MCF 10A (cell line): ENCODE measurements around the gene ARSG. TPM values are rescaled to one million over a fixed set of nuclear protein-coding genes. Genes with fewer than 3 reads are reported as not detected.

Source experiments
- BruUV-seq: library from RNA; stranded (reverse); fragments of 400-500 nt; replicated peaks from 2 replicates; lab custom pipeline; 2021; lab: Mats Ljungman, UMichigan
- CTCF ChIA-PET: fragments of 300-600 bp; sonication (Branson Sonifier 250); formaldehyde crosslinking; extraction: SDS; loops from one replicate; lab custom pipeline; 2021; ENCODE audit warnings: antibody characterized with exemption, inconsistent platforms; lab: Yijun Ruan, JAX
- POLR2A ChIA-PET: fragments of 300-600, 350-650 bp; sonication (Branson Sonifier 250); formaldehyde crosslinking; extraction: SDS; loops from one replicate; lab custom pipeline; 2020; ENCODE audit warnings: antibody characterized with exemption, inconsistent platforms; lab: Yijun Ruan, JAX
- DNase-seq: peaks from one replicate; pipeline ENCODE4 v3.0.0-alpha.2; 2018; ENCODE audit not compliant: unreplicated experiment
- H3K27ac Mint-ChIP-seq: one replicate; pipeline ENCODE4 v1.8.0; 2022; ENCODE audit warnings: mild to moderate bottlenecking, low read depth, mixed read lengths; ENCODE audit not compliant: unreplicated experiment
- H3K27me3 Mint-ChIP-seq: one replicate; pipeline ENCODE4 v1.8.0; 2022; ENCODE audit warnings: mixed read lengths; ENCODE audit not compliant: insufficient read depth, unreplicated experiment
- H3K36me3 Mint-ChIP-seq: one replicate; pipeline ENCODE4 v1.8.0; 2022; ENCODE audit warnings: mild to moderate bottlenecking, moderate library complexity, mixed read lengths; ENCODE audit not compliant: insufficient read depth, unreplicated experiment
- H3K4me1 Mint-ChIP-seq: one replicate; pipeline ENCODE4 v1.8.0; 2022; ENCODE audit warnings: mixed read lengths; ENCODE audit not compliant: insufficient read depth, unreplicated experiment
- H3K4me3 Mint-ChIP-seq: one replicate; pipeline ENCODE4 v1.8.0; 2022; ENCODE audit warnings: mild to moderate bottlenecking, moderate library complexity, mixed read lengths; ENCODE audit not compliant: unreplicated experiment
- H3K9me3 Mint-ChIP-seq: one replicate; pipeline ENCODE4 v1.8.0; 2022; ENCODE audit warnings: mixed read lengths; ENCODE audit not compliant: unreplicated experiment
- CTCF ChIP-seq: fragments of 200-600 bp; IDR thresholded peaks from one replicate; pipeline ENCODE4 v1.8.0; 2022; ENCODE audit warnings: antibody characterized with exemption, mild to moderate bottlenecking; ENCODE audit not compliant: unreplicated experiment
- intact Hi-C: fragments of 100-400 bp; cut with micrococcal nuclease; formaldehyde crosslinking; loops from 2 replicates; pipeline ENCODE4 v1.14.1; 2022
- total RNA-seq: library from RNA; stranded (reverse); gene quantifications from 2 replicates; pipeline ENCODE4 v1.2.3, GENCODE V29; 2022

Gene ARSG
- total RNA-seq, 1 experiment from 2014 or later: 5.9 TPM

- intact Hi-C loops: no loop called here
- DNase-seq: no peak
- Mint-ChIP-seq H3K4me3 (no peak overlapping the region), H3K27ac (no peak overlapping the region), H3K36me3 (peaks cover 31% of the 10 kb centered on the region), H3K9me3 (no peaks in the 10 kb centered on the region), H3K27me3 (no peaks in the 10 kb centered on the region), H3K4me1 (peaks cover 14% of the 10 kb centered on the region)
- TF ChIP-seq CTCF: no peak
- CTCF ChIA-PET: interaction anchor here (1.8 kb wide), 1 partner anchor 15 kb away, joined by 8 read pairs; no protein-coding TSS in a partner anchor
- POLR2A ChIA-PET: no interaction called here
- no TSS peak for BruUV-seq
Measured at GRCh38 chr17:68451670-68452354, 160.5 kb downstream of the ARSG start.

- ChIA-PET CTCF (interaction anchor here (1.1 to 2.3 kb wide), 3 partner anchors 13 to 189 kb away, joined by 3 to 12 read pairs (median 8); no protein-coding TSS in a partner anchor), POLR2A (interaction anchor here (0.7 kb wide), 1 partner anchor 11 kb away, joined by 3 read pairs; no protein-coding TSS in a partner anchor)
- no peak for DNase-seq
- Mint-ChIP-seq H3K27me3 (no peaks in the 10 kb centered on the region), H3K4me3 (no peak overlapping the region), H3K27ac (no peak overlapping the region), H3K9me3 (no peaks in the 10 kb centered on the region), H3K4me1 (peaks cover 14% of the 10 kb centered on the region), H3K36me3 (peaks cover 29% of the 10 kb centered on the region)
- TF ChIP-seq CTCF: no peak
- no TSS peak for BruUV-seq
- intact Hi-C loops: no loop called here
Measured at GRCh38 chr17:68452724-68453290, 161.5 kb downstream of the ARSG start.

- Mint-ChIP-seq H3K9me3 (no peaks in the 10 kb centered on the region), H3K4me1 (peaks cover 20% of the 10 kb centered on the region), H3K4me3 (no peak overlapping the region), H3K27me3 (no peaks in the 10 kb centered on the region), H3K27ac (no peak overlapping the region), H3K36me3 (peaks cover 18% of the 10 kb centered on the region)
- no peak for DNase-seq
- no peak for TF ChIP-seq CTCF
- no TSS peak for BruUV-seq
- CTCF ChIA-PET: interaction anchor here (0.7 to 2.3 kb wide), 2 partner anchors 18 to 191 kb away, joined by 3 to 12 read pairs; no protein-coding TSS in a partner anchor
- POLR2A ChIA-PET: interaction anchor here (0.6 to 5.0 kb wide), 2 partner anchors 18 to 19 kb away, joined by 3 to 28 read pairs; no protein-coding TSS in a partner anchor
- intact Hi-C loops: no loop called here
Measured at GRCh38 chr17:68453991-68454665, 162.8 kb downstream of the ARSG start.
